HG03575 (cell line): Measurements from ENCODE around the gene PTAFR.

Experiments
- ATAC-seq: cut with Tn5 transposase; IDR thresholded peaks from one replicate; pipeline ENCODE4 v1.9.1; 2021; ENCODE audit not compliant: unreplicated experiment, insufficient number of reproducible peaks, low FRiP score; ENCODE audit errors: extremely low read depth

Gene PTAFR, protein sequence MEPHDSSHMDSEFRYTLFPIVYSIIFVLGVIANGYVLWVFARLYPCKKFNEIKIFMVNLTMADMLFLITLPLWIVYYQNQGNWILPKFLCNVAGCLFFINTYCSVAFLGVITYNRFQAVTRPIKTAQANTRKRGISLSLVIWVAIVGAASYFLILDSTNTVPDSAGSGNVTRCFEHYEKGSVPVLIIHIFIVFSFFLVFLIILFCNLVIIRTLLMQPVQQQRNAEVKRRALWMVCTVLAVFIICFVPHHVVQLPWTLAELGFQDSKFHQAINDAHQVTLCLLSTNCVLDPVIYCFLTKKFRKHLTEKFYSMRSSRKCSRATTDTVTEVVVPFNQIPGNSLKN

DNA sequence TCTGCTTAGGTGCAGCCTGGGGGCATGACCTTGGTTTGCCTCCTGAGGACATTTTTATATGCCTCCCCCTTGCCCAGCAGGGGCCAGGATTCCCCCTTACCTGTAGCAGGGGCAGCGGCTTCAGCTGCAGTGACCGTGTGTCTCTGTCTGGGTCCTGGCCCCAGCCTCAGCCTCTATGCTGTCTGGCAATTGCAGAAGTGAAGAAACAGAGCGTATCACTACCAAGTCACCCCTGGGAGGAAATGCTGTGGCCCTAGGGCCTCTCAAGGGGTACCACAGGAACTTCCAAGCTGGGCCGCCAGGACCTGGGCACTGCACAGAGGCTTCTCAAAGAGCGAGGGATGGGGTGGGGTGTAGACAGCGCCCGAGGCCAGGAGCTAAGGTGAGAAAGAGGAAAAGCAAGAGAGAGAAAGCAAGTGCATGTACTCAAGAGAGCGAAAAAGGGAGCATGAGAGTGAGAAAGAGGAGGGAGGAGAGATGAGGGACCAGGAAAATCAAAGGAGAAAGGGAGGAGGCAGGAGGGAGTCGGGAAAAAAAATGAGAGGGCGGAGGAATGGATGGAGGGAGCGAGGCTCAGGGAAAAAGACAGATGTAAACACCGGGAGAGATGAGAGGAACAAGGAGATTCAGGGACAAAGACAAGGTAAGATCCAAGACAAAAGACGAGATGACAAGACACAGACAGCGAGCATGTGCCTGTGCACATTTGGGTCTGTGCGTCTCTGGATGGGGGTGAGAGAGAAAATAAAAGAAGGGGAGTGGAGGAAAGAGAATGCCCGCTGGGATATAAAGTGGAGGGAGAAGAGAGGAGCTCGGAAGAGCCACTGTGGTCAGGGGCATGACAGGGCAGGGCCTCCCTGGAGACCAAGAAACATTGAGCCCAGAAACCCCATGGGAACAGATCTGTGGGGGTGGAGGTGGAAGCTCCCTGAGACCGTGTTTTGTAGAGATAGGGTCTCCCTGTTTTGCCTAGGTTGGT is at the start of gene PTAFR:
Gene PTAFR, minus strand, starts transcription at position 199 of the 979 bp plus-strand sequence. CDS start 25,669 bp downstream, outside the sequence.
- ATAC-seq, result no peak

GRCh38 chr1:28213315-28213714 is 36.8 kb upstream of the PTAFR start:
- no peak for ATAC-seq

DNA sequence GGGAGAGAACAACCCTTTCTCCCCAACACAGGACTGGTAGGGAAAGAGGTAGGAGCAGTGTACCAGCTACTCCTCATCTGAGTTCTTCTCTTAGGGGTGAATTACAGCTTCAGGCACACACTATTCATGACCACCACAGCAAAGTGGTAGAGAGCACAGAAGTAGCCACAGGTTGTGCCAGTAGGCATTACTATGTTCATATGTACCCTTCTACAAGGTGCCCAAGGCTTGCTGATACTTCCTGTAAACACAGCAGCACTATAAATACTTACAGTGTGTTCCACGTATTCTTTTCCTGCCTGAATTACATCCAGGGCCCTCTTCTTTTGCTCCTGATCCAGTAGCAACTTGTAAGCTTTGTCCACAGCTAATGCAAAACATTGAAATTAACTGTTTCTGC is 33.2 kb upstream of the PTAFR start:
- ATAC-seq, result no peak

DNA sequence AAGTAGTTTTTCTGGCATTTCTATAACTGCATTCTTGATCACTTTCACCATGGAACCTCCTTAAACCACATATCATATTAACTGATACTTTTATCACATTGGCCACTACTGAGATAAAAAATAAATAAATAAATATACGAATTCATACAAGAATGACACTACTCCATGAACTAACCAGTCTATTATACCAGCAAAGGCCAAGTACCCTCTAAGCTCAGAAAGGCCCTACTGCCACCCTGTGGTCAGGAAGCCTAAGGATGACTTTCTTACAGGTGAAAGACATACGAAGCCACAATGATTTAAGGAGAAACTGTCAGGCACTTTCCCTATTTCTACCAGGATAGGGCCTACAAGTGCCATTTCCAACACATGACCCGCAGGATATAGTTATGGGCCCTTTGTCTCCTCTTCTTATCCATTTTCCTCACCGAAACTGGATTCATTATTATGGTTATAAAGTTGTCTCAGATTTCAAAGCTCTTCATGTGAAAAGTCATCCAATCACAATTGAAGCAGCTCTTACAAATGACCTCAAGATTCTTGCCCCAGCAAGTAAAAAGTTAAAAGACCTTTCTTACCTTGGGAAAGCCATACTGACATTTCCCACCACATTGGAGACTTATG is 32.4 kb upstream of the PTAFR start:
- no peak for ATAC-seq

DNA sequence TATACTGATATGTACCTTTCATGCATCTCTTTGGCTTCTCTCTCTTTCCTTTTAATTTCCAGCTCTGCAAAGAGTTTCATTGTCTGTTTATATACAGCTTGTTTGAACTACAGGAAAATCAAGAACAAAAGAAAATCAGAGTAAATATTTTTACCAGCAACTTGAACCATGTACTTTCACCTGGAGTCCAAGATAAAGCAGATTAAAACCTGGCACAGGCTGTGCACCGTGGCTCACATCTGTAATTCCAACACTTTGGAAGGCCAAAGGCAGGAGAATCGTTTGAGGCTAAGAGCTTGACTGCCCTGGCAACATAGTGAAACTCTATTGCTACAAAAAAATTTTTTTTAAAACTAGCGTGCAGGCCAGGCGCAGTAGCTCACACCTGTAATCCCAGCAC is 28.8 kb upstream of the PTAFR start:
- no peak for ATAC-seq

GRCh38 chr1:28200234-28200873 is 23.9 kb upstream of the PTAFR start:
- ATAC-seq, result no peak

DNA sequence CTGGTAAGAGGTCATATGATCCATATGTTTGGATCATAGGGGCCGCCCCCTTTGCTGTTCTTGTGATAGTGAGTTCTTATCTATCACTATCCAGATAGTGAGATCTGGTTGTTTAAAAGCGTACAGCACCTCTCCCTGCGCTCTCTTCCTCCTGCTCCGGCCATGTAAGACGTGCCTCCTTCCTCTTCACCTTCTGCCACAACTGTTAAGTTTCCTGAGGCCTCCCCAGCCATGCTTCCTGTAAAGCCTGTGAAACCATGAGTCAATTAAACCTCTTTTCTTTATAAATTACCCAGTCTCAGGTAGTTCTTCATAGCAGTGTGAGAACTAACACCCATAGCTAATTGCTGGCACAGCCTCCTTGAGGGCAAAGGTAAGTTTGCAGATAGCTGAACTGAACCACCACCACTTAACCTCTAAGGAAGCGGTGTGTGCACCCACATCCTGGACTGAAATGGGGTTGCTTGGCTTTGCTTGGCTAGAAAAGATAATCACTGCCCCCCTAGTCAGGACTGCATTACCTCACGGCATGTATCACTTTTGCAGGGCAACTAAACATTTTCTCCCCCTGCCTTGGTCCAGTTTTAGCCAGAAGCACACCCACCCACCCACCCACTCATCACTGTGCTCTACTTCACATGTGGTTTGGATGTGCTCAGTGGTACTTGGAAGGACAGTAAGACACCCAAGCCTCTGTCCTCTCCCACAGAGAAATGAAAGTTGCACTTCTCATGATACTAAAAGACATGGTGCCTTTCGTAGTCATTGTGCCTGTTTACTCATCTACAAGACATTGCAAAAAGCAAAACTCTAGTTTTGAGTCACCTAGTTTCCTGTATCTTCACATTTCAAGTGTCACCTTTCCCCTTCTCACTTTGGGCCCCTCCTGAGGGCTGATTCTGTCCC is 23.1 kb upstream of the PTAFR start:
- ATAC-seq, result peak; percentile 47

- no peak for ATAC-seq
Observed at GRCh38 chr1:28197682-28198415, 21.4 kb upstream of the PTAFR start.

DNA sequence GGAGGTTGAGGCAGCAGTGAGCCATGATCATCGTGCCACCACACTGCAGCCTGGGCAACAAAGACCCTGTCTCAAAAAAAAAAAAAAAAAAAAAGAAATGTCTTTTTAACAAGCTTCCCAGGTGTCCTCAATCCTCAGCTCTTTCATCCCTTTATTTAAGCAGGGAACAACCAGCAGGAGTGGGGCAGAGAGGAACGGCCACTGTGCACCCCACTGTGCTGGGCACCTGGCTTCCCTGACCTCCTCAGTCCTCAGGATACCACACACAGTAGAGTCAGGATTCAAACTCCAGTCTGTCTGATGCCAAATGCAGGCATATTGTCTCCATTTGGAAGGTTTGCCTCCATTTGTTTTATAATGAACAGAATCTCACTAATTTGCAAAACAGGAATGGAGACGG is 19.8 kb upstream of the PTAFR start:
- no peak for ATAC-seq

DNA sequence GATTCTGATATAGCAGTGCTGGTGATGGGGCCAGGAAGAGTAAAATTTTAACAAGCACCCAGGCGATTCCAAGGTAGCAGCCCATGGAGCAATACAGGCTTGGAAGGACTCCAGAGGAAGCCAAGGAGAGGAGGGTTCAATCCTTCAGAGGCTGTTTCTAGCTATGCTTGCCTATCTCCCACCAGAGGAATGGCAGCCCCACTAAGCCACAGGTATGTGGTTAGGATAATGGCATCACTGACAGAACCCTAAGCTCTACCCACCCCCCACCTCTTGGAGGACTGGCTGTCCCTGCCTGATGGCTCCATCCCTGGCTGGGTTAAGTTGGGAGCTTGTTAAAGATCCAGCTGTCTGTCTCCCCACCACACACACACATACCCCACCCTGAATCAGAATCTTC is 19.3 kb upstream of the PTAFR start:
- ATAC-seq, result no peak

GRCh38 chr1:28194326-28195035 is 18.0 kb upstream of the PTAFR start:
- no peak for ATAC-seq

DNA sequence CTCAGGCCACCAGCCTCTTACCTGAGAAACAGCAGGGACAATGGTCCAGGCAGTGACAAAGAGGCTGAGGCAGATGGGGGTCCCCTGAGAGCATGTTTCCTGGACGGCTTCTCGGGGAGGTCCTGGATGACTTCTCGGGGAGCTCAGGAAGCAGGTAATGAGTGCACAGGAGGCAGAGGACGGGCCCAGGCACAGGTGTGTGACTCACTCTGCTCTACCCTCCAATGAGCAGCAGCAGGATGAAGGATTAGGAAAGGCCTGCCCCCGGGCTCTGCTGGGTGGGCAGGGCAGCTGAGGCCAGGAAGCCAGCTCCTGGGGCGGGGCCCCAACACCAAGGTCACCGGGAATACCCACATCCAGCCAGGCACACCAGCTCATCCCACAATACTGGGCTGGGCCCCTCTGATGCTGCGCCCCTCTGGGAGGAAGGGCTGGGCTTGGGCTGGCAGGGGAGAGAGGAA is 17.2 kb upstream of the PTAFR start:
- ATAC-seq, result no peak

- no peak for ATAC-seq
Observed at GRCh38 chr1:28190996-28191645, 14.6 kb upstream of the PTAFR start.

- no peak for ATAC-seq
Observed at GRCh38 chr1:28190337-28190979, 14.0 kb upstream of the PTAFR start.

DNA sequence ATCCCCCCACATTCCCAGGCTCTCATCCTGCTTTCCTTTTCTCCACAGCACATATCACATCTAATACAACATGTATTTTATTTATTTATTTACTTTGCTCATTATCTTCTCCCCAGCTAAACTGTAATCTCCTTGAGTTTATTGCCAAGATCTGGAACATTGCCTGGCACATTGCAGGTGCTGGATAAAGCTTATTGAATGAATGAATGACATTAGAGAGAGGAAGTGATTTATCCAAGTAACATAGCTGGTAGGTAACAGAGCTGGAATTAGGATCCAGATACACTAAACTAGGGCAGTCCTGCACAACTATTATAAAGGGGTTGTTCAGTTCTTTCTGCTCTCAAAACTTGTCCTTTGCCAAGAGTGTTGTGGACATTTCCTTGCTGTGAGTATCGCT is 8.6 kb upstream of the PTAFR start:
- no peak for ATAC-seq
